ENCODE results near the gene KCNQ2.

GRCh38 chr20:63456429-63457284, 15.8 kb downstream of the KCNQ2 start:
- no peak for TF ChIP-seq POLR2A (IDR thresholded peaks at IDR 0.05)
- TF ChIP-seq, protein P1, sequence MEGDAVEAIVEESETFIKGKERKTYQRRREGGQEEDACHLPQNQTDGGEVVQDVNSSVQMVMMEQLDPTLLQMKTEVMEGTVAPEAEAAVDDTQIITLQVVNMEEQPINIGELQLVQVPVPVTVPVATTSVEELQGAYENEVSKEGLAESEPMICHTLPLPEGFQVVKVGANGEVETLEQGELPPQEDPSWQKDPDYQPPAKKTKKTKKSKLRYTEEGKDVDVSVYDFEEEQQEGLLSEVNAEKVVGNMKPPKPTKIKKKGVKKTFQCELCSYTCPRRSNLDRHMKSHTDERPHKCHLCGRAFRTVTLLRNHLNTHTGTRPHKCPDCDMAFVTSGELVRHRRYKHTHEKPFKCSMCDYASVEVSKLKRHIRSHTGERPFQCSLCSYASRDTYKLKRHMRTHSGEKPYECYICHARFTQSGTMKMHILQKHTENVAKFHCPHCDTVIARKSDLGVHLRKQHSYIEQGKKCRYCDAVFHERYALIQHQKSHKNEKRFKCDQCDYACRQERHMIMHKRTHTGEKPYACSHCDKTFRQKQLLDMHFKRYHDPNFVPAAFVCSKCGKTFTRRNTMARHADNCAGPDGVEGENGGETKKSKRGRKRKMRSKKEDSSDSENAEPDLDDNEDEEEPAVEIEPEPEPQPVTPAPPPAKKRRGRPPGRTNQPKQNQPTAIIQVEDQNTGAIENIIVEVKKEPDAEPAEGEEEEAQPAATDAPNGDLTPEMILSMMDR (IDR thresholded peaks at IDR 0.05): no peak
- no peak for TF ChIP-seq EP300 (IDR thresholded peaks at IDR 0.05)
- TF ChIP-seq POLR2AphosphoS5 (IDR thresholded peaks at IDR 0.05): no peak
